Effector memory CD4-positive, alpha-beta T cell (primary cell): ENCODE measurements around the gene CARD11.
"Not testable (repeated sequence)": the region's sequence is repeated elsewhere in the genome, so short reads cannot be mapped to it uniquely, and the experiment has no call there.

Source experiments
- DNase-seq, 3 donors: peaks; one replicate each; pipeline ENCODE4 v3.0.0-alpha.2; 2020
- H3K27ac ChIP-seq: 2 replicates; pipeline ENCODE4 v1.7.0; 2013; ENCODE audit warnings: mild to moderate bottlenecking, low read length, moderate library complexity; ENCODE audit not compliant: insufficient read depth, poor library complexity, severe bottlenecking
- H3K27me3 ChIP-seq: replicated peaks from 2 replicates; pipeline ENCODE4 v1.7.0; 2013; ENCODE audit warnings: mild to moderate bottlenecking, low read length; ENCODE audit not compliant: insufficient read depth, control insufficient read depth, poor library complexity, severe bottlenecking
- H3K36me3 ChIP-seq: 2 replicates; pipeline ENCODE4 v1.7.0; 2013; ENCODE audit warnings: mild to moderate bottlenecking, low read length, moderate library complexity; ENCODE audit not compliant: control insufficient read depth, insufficient read depth
- H3K4me1 ChIP-seq: 2 replicates; pipeline ENCODE4 v1.7.0; 2013; ENCODE audit warnings: low read length, mild to moderate bottlenecking; ENCODE audit not compliant: control insufficient read depth, insufficient read depth, poor library complexity, severe bottlenecking
- H3K4me3 ChIP-seq: 2 replicates; pipeline ENCODE4 v1.7.0; 2013; ENCODE audit warnings: low read length, low read depth, mild to moderate bottlenecking; ENCODE audit not compliant: insufficient read depth, poor library complexity, severe bottlenecking
- H3K9me3 ChIP-seq: 2 replicates; pipeline ENCODE4 v1.7.0; 2013; ENCODE audit warnings: mild to moderate bottlenecking, low read length, moderate library complexity; ENCODE audit not compliant: control insufficient read depth

The CARD11 gene

GRCh38 chr7:2962865-2963264 is 80.8 kb downstream of the CARD11 start:
- Histone ChIP-seq H3K36me3 (peaks cover 19% of the 10 kb centered on the region), H3K4me1 (peaks cover 4% of the 10 kb centered on the region), H3K27ac (no peak overlapping the region), H3K27me3 (no peaks in the 10 kb centered on the region), H3K4me3 (no peak overlapping the region), H3K9me3 (peaks cover 16% of the 10 kb centered on the region)
- DNase-seq: no peak

- peaks cover 16% of the 10 kb centered on the region for H3K36me3 ChIP-seq
- H3K4me1 ChIP-seq: peaks cover 9% of the 10 kb centered on the region
- H3K27me3 ChIP-seq: no peaks in the 10 kb centered on the region
- H3K9me3 ChIP-seq: no peaks in the 10 kb centered on the region
- no peak overlapping the region for H3K4me3 ChIP-seq
- H3K27ac ChIP-seq: no peak overlapping the region
- no peak for DNase-seq
Measured at GRCh38 chr7:2959828-2960599, 83.7 kb downstream of the CARD11 start.

- Histone ChIP-seq H3K27ac (no peak overlapping the region), H3K4me1 (peaks cover 14% of the 10 kb centered on the region), H3K27me3 (no peaks in the 10 kb centered on the region), H3K9me3 (no peaks in the 10 kb centered on the region), H3K4me3 (no peak overlapping the region), H3K36me3 (peaks cover 20% of the 10 kb centered on the region)
- no peak for DNase-seq
Measured at GRCh38 chr7:2959103-2959680, 84.5 kb downstream of the CARD11 start.

GRCh38 chr7:2958416-2959102 is 85.1 kb downstream of the CARD11 start:
- no peak for DNase-seq
- H3K36me3 ChIP-seq: peaks cover 21% of the 10 kb centered on the region
- peaks cover 18% of the 10 kb centered on the region for H3K4me1 ChIP-seq
- H3K27ac ChIP-seq: no peak overlapping the region
- no peak overlapping the region for H3K4me3 ChIP-seq
- H3K9me3 ChIP-seq: no peaks in the 10 kb centered on the region
- H3K27me3 ChIP-seq: no peaks in the 10 kb centered on the region

GRCh38 chr7:2957369-2957727 is 86.3 kb downstream of the CARD11 start:
- H3K27me3 ChIP-seq, DNase-seq, H3K4me3 ChIP-seq, H3K9me3 ChIP-seq, H3K27ac ChIP-seq: not testable (repeated sequence)
- H3K36me3 ChIP-seq: peaks cover 22% of the 10 kb centered on the region
- peaks cover 18% of the 10 kb centered on the region for H3K4me1 ChIP-seq

- H3K4me1 ChIP-seq: peaks cover 18% of the 10 kb centered on the region
- H3K27ac ChIP-seq: no peak overlapping the region
- peaks cover 25% of the 10 kb centered on the region for H3K36me3 ChIP-seq
- H3K27me3 ChIP-seq: no peaks in the 10 kb centered on the region
- H3K4me3 ChIP-seq: no peak overlapping the region
- H3K9me3 ChIP-seq: no peaks in the 10 kb centered on the region
- DNase-seq: no peak
Measured at GRCh38 chr7:2956526-2957368, 86.9 kb downstream of the CARD11 start.

- Histone ChIP-seq H3K4me3 (no peak overlapping the region), H3K27me3 (no peaks in the 10 kb centered on the region), H3K9me3 (no peaks in the 10 kb centered on the region), H3K27ac (no peak overlapping the region), H3K4me1 (peaks cover 18% of the 10 kb centered on the region), H3K36me3 (peaks cover 25% of the 10 kb centered on the region)
- DNase-seq: no peak
Measured at GRCh38 chr7:2956076-2956475, 87.6 kb downstream of the CARD11 start.

GRCh38 chr7:2955269-2955668 is 88.4 kb downstream of the CARD11 start:
- H3K4me1 ChIP-seq: peaks cover 18% of the 10 kb centered on the region
- no peaks in the 10 kb centered on the region for H3K27me3 ChIP-seq
- peaks cover 25% of the 10 kb centered on the region for H3K36me3 ChIP-seq
- no peak overlapping the region for H3K27ac ChIP-seq
- H3K4me3 ChIP-seq: no peak overlapping the region
- no peaks in the 10 kb centered on the region for H3K9me3 ChIP-seq
- DNase-seq: no peak

- Histone ChIP-seq H3K27me3 (no peaks in the 10 kb centered on the region), H3K27ac (no peak overlapping the region), H3K4me3 (no peak overlapping the region), H3K9me3 (no peaks in the 10 kb centered on the region), H3K4me1 (peaks cover 14% of the 10 kb centered on the region), H3K36me3 (peaks cover 25% of the 10 kb centered on the region)
- no peak for DNase-seq
Measured at GRCh38 chr7:2954433-2954853, 89.2 kb downstream of the CARD11 start.
